HG02840 (cell line): ENCODE data around the gene TBC1D16.
"Not testable (repeated sequence)": the region's sequence is repeated elsewhere in the genome, so short reads cannot be mapped to it uniquely, and the experiment has no call there.

Source experiments
- ATAC-seq: cut with Tn5 transposase; IDR thresholded peaks from one replicate; pipeline ENCODE4 v1.9.1; 2021; ENCODE audit warnings: mild to moderate bottlenecking, moderate library complexity, moderate number of reproducible peaks; ENCODE audit not compliant: unreplicated experiment, low FRiP score

TBC1D16 gene

DNA sequence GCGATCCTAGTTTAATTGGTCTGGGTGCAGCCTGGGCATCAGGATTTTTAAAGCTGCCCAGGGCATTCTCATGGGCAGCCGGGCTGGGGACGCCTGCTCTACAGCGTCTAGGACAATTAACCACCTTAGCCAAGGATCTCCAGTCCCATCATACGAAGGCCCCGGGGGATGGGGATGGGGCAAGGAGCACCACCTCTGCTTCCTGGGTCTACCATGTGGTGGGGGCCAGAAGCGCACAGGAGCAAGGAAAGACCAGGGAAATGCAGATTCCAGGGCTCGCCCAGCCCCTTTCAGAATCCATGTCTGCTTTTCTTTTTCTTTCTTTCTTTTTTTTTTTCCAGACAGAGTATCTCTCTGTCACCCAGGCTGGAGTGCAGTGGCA is 29.3 kb downstream of the TBC1D16 start:
- no peak for ATAC-seq

- ATAC-seq = no peak
Observed at GRCh38 chr17:80005360-80006338, 30.0 kb downstream of the TBC1D16 start.

DNA sequence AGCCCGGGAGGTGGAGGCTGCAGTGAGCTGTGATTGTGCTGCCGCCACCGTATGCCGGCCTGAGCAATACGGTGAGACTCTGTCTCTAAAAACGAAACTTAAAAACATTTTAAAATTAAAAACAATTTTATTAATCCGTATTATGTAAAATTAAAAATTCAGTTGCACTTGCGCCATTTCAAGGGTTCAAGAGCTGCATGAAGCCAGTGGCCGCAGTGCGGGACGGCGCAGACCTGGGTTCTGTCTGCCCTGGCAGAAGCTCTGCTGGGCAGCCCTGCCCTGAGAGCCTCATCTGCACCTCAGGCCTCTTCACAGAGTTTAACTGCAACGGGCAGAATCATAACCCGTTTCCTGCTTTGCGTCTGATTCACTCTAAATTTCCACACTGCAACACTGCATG is 31.7 kb downstream of the TBC1D16 start:
- no peak for ATAC-seq

DNA sequence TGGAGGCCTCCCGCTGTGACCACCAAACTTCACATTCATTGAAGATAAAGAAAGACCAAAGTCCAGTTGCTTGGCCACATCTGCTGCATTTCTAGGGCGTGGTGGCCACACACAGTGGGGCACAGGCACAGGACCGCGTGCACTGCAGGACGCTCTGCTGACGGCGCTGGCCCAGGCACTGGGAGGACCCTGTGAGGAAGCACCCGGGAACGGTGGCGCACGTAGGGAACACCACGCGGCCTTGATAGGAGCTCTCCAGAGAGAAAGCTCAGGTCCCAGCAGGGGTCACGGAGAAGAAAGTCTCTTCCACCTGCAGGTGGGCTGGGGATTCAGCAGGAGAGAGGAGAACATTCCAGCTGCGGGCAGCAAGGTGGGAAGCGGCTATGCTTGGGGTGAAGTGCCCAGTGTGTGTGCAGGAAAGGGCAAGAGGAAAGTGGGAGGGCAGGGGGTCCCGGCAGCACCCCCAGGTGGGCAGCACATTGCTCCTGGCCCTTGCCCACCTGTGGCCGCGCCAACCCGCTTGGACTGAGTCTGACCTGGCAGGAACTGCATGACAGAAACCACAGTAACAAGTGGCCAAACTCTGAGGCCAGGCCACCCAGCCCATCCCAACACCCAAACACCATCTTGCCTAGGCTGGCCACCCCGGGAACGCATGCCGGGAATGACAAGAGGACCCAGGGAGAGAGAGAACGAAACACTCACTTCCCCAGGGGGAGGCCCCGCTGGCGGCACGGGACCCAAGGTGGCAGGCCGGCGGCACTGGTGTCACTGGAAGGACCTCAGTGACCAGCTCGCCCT is 32.8 kb downstream of the TBC1D16 start:
- no peak for ATAC-seq

GRCh38 chr17:80002070-80002641 is 33.5 kb downstream of the TBC1D16 start:
- ATAC-seq = no peak

GRCh38 chr17:80000981-80001775 is 34.5 kb downstream of the TBC1D16 start:
- ATAC-seq = no peak

DNA sequence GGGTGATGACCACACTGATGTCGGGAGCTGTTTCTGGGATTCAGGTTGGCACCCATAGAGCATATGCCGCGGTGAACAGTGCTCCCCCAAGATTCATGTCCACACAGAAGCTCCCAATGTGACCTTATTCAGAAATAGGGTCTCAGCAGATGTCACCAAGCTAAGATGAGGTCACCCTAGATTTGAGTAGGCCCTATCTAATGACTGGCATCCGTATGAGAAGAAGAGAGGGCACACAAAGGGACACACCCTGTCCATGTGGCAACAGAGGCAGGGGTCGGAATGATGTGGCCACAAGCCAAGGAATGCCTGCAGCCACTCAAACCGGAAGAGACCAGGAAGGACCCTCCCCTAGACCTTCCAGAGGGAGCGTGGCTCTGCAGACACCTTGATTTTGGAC is 35.5 kb downstream of the TBC1D16 start:
- no peak for ATAC-seq

GRCh38 chr17:79997011-79997660 is 38.5 kb downstream of the TBC1D16 start:
- ATAC-seq = no peak

DNA sequence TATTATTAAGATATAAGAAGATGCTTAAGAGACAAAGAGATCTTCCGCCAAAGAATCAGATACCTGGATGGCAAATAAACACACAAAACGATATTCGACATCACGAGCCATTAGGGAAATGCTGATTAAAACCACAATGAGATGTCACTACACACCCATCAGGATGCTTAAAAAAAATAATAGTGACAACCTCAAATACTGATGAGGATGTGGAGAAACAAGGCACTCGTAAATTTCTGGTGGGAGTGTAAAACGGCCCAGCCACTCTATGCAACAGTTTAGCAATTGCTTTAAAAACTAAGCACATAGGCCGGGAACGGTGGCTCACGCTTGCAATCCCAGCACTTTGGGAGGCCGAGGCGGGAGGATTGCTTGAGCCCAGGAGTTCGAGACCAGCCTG is 39.4 kb downstream of the TBC1D16 start:
- ATAC-seq = no peak

GRCh38 chr17:79995696-79996095 is 40.0 kb downstream of the TBC1D16 start:
- no peak for ATAC-seq

DNA sequence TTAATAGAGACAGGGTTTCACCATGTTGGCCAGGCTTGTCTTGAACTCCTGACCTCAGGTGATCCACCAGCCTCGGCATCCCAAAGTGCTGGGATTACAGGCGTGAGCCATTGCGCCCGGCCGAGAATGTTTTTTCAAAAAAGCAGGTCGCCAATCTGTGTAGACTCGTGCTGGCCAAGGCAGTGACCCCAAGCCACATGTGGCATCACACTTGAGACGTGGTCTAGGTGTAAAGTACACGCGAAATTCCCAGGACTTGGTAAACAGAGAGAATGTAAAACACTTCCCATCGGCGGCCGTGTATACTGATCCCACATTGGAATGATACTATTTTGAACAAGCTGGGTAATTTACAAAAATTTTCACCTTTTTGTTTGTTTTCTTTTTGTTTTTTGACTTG is 41.1 kb downstream of the TBC1D16 start:
- ATAC-seq = no peak

- ATAC-seq = not testable (repeated sequence)
Observed at GRCh38 chr17:79994228-79994569, 41.5 kb downstream of the TBC1D16 start.

- no peak for ATAC-seq
Observed at GRCh38 chr17:79993390-79994227, 42.1 kb downstream of the TBC1D16 start.

GRCh38 chr17:79992649-79993389 is 42.9 kb downstream of the TBC1D16 start:
- no peak for ATAC-seq

GRCh38 chr17:79991924-79992648 is 43.6 kb downstream of the TBC1D16 start:
- no peak for ATAC-seq

DNA sequence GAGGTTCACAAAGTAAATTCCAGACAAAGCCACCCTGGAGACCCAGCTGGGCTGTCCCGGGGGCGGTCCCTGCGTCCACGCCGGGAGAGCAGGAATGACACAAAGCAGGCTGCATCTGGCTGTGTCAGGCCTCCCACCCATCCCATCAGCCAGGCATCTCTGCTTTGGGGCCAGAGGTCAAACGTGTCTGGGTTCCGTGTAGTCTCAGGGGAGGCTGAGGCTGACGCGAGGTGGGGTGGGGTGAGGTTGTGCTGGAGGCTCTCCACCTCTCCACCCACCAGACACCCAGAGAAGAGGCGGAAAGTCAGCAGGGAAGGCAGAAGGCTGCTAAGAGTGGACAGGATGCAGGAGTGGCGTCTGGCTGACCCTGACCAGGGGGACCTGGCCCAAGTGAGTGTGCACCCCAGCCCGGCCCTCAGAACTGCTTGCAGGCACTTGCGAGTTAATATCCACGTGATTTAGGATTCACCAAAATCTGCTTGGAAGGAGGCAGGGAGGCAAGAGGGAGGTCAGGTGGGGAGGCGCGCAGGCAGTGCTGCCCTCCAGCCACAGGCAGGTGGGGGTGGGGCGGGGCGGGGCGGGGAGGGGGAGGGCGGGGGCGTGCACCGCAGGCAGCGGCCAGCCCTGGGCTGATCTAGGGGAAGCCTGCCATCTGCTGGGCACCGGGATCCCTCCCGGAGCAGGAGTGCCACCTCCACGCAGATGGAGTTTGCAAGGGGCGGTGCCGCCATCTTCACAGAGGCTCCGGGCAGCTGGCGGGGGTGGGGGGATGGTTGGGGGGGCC is 44.3 kb downstream of the TBC1D16 start:
- no peak for ATAC-seq

- no peak for ATAC-seq
Observed at GRCh38 chr17:79990704-79991103, 45.0 kb downstream of the TBC1D16 start.
